ENCODE data around the gene XYLT2. TPM values are rescaled to one million over a fixed set of nuclear protein-coding genes. Genes with fewer than 3 reads are reported as not detected.

XYLT2 gene
- total and polyA plus RNA-seq, 2 of the 8 experiments (the other 6 are each of a cell fraction or from before 2014, with no cell fraction given), result 28.0 to 29.9 TPM

DNA sequence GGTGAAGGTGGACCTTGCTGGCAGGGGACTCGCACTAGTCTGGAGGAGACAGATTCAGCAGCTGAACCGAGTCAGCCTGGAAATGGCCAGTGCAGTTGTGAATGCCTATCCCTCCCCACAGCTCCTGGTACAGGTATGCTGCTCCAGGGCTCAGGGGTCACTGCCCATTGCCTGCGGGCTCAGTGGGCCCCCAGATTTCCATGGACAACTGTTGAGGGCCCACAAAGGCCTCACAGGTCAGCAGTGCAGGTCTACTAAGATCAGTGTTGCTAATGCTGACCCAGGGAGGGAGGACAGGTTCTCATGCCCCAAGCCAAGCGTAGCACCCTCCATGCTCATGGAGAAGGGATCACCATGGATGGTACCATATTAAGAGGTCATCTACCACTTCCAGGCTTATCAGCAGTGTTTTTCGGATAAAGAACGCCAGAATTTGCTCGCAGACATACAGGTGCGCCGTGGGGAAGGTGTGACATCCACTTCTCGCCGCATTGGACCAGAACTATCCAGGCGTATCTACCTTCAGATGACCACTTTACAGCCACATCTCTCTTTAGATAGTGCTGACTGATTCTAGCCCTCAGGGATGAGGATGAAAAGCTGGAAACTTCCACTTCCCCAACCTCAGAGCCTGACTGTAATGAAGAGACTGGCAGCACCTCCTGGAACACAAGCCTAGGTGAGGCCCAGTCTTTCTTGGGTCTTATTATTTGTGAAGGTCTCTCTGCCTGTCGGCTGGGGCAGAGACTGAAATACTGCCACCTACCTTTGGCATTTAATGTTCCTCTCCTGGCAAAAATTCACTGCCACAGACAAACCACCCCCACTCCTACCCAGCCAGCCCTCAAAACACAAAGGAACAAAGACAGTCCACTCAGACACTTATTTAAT, 34.7 kb downstream of the XYLT2 start (continued):
- TF ChIP-seq, protein P1, sequence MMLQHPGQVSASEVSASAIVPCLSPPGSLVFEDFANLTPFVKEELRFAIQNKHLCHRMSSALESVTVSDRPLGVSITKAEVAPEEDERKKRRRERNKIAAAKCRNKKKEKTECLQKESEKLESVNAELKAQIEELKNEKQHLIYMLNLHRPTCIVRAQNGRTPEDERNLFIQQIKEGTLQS (IDR thresholded peaks at IDR 0.05; ENCODE audit: insufficient read depth, low read depth, low read length), result no peak
- TF ChIP-seq EP300 (IDR thresholded peaks at IDR 0.05; ENCODE audit: borderline replicate concordance in 1 of 2, low read depth in 2 of 2, low read length in 2 of 2) (no peak), CEBPB (IDR thresholded peaks at IDR 0.05; ENCODE audit: low read depth, low read length) (no peak), POLR2A (IDR thresholded peaks at IDR 0.05; ENCODE audit: control extremely low read depth in 1 of 2, low read depth in 2 of 2, low read length in 2 of 2) (peak in 1 of 2 experiments; percentile 50; a peak in 2 of 3 replicates), SIX5 (IDR thresholded peaks at IDR 0.05; ENCODE audit: low read depth, low read length) (no peak), CBX8 (IDR thresholded peaks at IDR 0.05; ENCODE audit: borderline replicate concordance, low read depth, low read length) (no peak), YY1 (IDR thresholded peaks at IDR 0.05; ENCODE audit: low read depth, low read length) (no peak), EGR1 (IDR thresholded peaks at IDR 0.05; ENCODE audit: borderline replicate concordance, low read depth, low read length) (no peak), JUND (IDR thresholded peaks at IDR 0.05; ENCODE audit: low read length) (no peak)
